ENCODE data around the gene CAPZA1. TPM values are rescaled to one million over a fixed set of nuclear protein-coding genes. Genes with fewer than 3 reads are reported as not detected.

Gene CAPZA1
- total and polyA plus RNA-seq, 2 of the 8 experiments (the other 6 are each of a cell fraction or from before 2014, with no cell fraction given): 48.9 to 107 TPM

GRCh38 chr1:112620377-112620695, 704 bp downstream of the CAPZA1 start:
- Histone ChIP-seq H3K36me3 (ENCODE audit: control insufficient read depth in 2 of 4, insufficient read depth in 4 of 4, low read length in 3 of 4) (peaks cover 0 to 5% (median 0%) of the 10 kb centered on the region in 4 experiments; a peak in 2 of 8 replicates), H3K79me1 (ENCODE audit: low read depth, low read length) (no peaks in the 10 kb centered on the region; the same call in 1 of the 2 replicates), H4K20me1 (replicated peaks in 1 of 2; ENCODE audit: control insufficient read depth in 1 of 2, insufficient read depth in 2 of 2, low read length in 2 of 2) (peaks cover 3 to 6% of the 10 kb centered on the region in 2 experiments), H3K9ac (replicated peaks in 1 of 4; ENCODE audit: extremely low read depth in 1 of 4, low read depth in 3 of 4, low read length in 3 of 4) (peak overlapping the region; percentile 96 to 99 (median 98)), H3K27me3 (replicated peaks in 1 of 4; ENCODE audit: control insufficient read depth in 3 of 4, extremely low read depth in 1 of 4, insufficient read depth in 3 of 4, low read length in 3 of 4) (no peaks in the 10 kb centered on the region), H3K23ac (ENCODE audit: insufficient read length) (no peak overlapping the region), H2AK5ac (ENCODE audit: low read depth, low read length) (peak overlapping the region; percentile 53; the same call in 1 of the 2 replicates), H3K27ac (ENCODE audit: low read depth, low read length) (peak overlapping the region; percentile 96), H3K14ac (ENCODE audit: insufficient read length) (no peak overlapping the region), H4K8ac (ENCODE audit: extremely low read depth, insufficient read depth, low read length) (no peak overlapping the region), H3K56ac (replicated peaks; ENCODE audit: insufficient read length, low read depth, low read length) (no peak overlapping the region), H3K23me2 (ENCODE audit: low read depth, low read length) (peaks cover 13% of the 10 kb centered on the region), H3K4ac (replicated peaks; ENCODE audit: insufficient read length, low read depth, low read length) (peak overlapping the region; percentile 55), H3K18ac (ENCODE audit: extremely low read depth, low read length) (no peak overlapping the region), H3K4me1 (replicated peaks in 1 of 4; ENCODE audit: control insufficient read depth in 3 of 4, insufficient read depth in 4 of 4, low read length in 3 of 4) (peaks cover 0 to 5% (median 0%) of the 10 kb centered on the region in 4 experiments; a peak in 2 of 7 replicates), H4K5ac (ENCODE audit: insufficient read length, low read depth, low read length) (no peak overlapping the region), H3K9me3 (ENCODE audit: insufficient read depth in 2 of 2, low read depth in 1 of 2, low read length in 1 of 2) (no peaks in the 10 kb centered on the region; a peak in 1 of 4 replicates), H3K79me2 (ENCODE audit: control insufficient read depth in 1 of 2, insufficient read depth in 2 of 2, low read length in 2 of 2) (peaks cover 12 to 68% of the 10 kb centered on the region in 2 experiments), H2AFZ (ENCODE audit: low read length) (no peak overlapping the region), H2BK5ac (ENCODE audit: low read depth, low read length) (peak overlapping the region; percentile 95), H2BK12ac (ENCODE audit: low read depth, low read length) (peak overlapping the region; percentile 91; the same call in 1 of the 2 replicates), H3K4me3 (ENCODE audit: extremely low read depth in 1 of 4, insufficient read depth in 2 of 4, low read depth in 3 of 4, low read length in 4 of 4) (peak overlapping the region; percentile 84 to 98 (median 96)), H2BK120ac (replicated peaks; ENCODE audit: low read depth, low read length) (no peak overlapping the region), H4K91ac (replicated peaks; ENCODE audit: insufficient read length, low read length) (no peak overlapping the region), H3K4me2 (ENCODE audit: insufficient read depth in 1 of 2, low read depth in 2 of 2, low read length in 2 of 2) (peak overlapping the region; percentile 75 to 79), H2BK20ac (ENCODE audit: low read length) (no peak overlapping the region), H2BK15ac (ENCODE audit: low read length) (0 out of 2 replicates have a peak overlapping the region, but pooled peaks have one; percentile 53)
- WGBS, 2 experiments (ENCODE audit: extremely low coverage in 1 of 2, insufficient coverage in 1 of 2, insufficient read length in 1 of 2, insufficient replicate concordance in 2 of 2, low coverage in 1 of 2, low lambda C conversion rate in 2 of 2, missing lambda C conversion rate in 1 of 2): 8% methylated on average over 6 of the region's 6 CpGs; no CpG with 5 or more reads in 1 of the 2 experiments
- CTCF ChIA-PET (ENCODE audit: partially characterized antibody): interaction anchor here (1.4 kb wide), 1 partner anchor 17 kb away, joined by 3 read pairs; no protein-coding TSS in a partner anchor
- DNase-seq (ENCODE audit: low read depth in 1 of 2, low spot score in 2 of 2) (no peak), FAIRE-seq (no peak)
- POLR2A ChIA-PET (ENCODE audit: partially characterized antibody): interaction anchor here (1.2 to 4.8 kb wide), 3 partner anchors 14 to 91 kb away, joined by 3 to 34 read pairs (median 4); partner anchors contain the start of gene MOV10
- TF ChIP-seq CTBP2 (IDR thresholded peaks at IDR 0.05; ENCODE audit: borderline replicate concordance, insufficient read depth, insufficient read length, low read length) (no peak), RNF2 (IDR thresholded peaks at IDR 0.05; ENCODE audit: borderline replicate concordance, low read depth, low read length, missing control alignments, poor library complexity, severe bottlenecking) (no peak), E2F6 (IDR thresholded peaks at IDR 0.05) (no peak), SIN3A (conservative IDR thresholded peaks at IDR 0.05 in 1 of 2, IDR thresholded peaks at IDR 0.05 in 1 of 2; ENCODE audit: low read depth in 1 of 2, low read length in 2 of 2) (no peak; a peak in 1 of 4 replicates), PHF8 (conservative IDR thresholded peaks at IDR 0.05; ENCODE audit: low read depth, low read length) (no peak), POLR2AphosphoS5 (IDR thresholded peaks at IDR 0.05; ENCODE audit: low read depth, low read length) (no peak), TBP (IDR thresholded peaks at IDR 0.05; ENCODE audit: low read depth, low read length) (no peak), MAFK (IDR thresholded peaks at IDR 0.05; ENCODE audit: low read depth, low read length) (no peak), SAP30 (IDR thresholded peaks at IDR 0.05; ENCODE audit: insufficient read depth, insufficient replicate concordance, low read length) (no peak), EP300 (IDR thresholded peaks at IDR 0.05; ENCODE audit: borderline replicate concordance in 1 of 2, low read depth in 2 of 2, low read length in 2 of 2) (no peak), RBBP5 (IDR thresholded peaks at IDR 0.05; ENCODE audit: borderline replicate concordance, low read depth, low read length) (no peak)
